Sigmoid colon (tissue), 7 donors: ENCODE measurements around the gene COL15A1. TPM values are rescaled to one million over a fixed set of nuclear protein-coding genes. Genes with fewer than 3 reads are reported as not detected.

Source experiments
- DNase-seq: peaks from one replicate; pipeline ENCODE4 v3.0.0-alpha.2; 2019
- H3K27ac ChIP-seq, 4 donors: fragments of 200-600 bp; sonication (generic); one replicate each; pipeline ENCODE4 v1.5.1; 2016 to 2019; ENCODE audit warnings: mild to moderate bottlenecking in 1 of 4
- H3K27me3 ChIP-seq, 3 donors: fragments of 200-600 bp; sonication (generic); one replicate each; pipeline ENCODE4 v1.5.1; 2019; ENCODE audit warnings: mild to moderate bottlenecking in 1 of 3
- H3K36me3 ChIP-seq, 4 donors: fragments of 200-600 bp; sonication (generic); one replicate each; pipeline ENCODE4 v1.5.1; 2016 to 2019
- H3K4me1 ChIP-seq, 4 donors: fragments of 200-600 bp; sonication (generic); one replicate each; pipeline ENCODE4 v1.5.1; 2017 to 2019
- H3K4me3 ChIP-seq, 4 donors: fragments of 200-600 bp; sonication (generic); one replicate each; pipeline ENCODE4 v1.5.1; 2017 to 2019; ENCODE audit warnings: mild to moderate bottlenecking in 2 of 4, moderate library complexity in 1 of 4
- H3K9me3 ChIP-seq, 4 donors: fragments of 200-600 bp in 3 of 4; sonication (generic) in 3 of 4; one replicate each; pipeline versions ENCODE4 v1.5.1 to v1.6.1; 2013 to 2019
- CTCF ChIP-seq, 4 experiments: fragments of 450-650 bp in 3 of 4; fragments of 200-600 bp in 1 of 4; IDR thresholded peaks; one replicate each; pipeline ENCODE4 v1.5.1; 2016 to 2019; ENCODE audit warnings: antibody characterized with exemption in 4 of 4, mild to moderate bottlenecking in 3 of 4, moderate library complexity in 2 of 4
- EP300 ChIP-seq, 4 donors: sonication (generic); formaldehyde crosslinking; IDR thresholded peaks; one replicate each; pipeline ENCODE4 v1.6.1; 2017; ENCODE audit warnings: antibody characterized with exemption in 4 of 4
- POLR2A ChIP-seq, 2 donors: fragments of 450-650 bp; IDR thresholded peaks; one replicate each; pipeline ENCODE4 v1.6.1; 2016; ENCODE audit warnings: antibody characterized with exemption in 2 of 2, mild to moderate bottlenecking in 2 of 2, moderate library complexity in 2 of 2
- POLR2AphosphoS5 ChIP-seq, 4 donors: sonication (generic); formaldehyde crosslinking; IDR thresholded peaks; one replicate each; pipeline ENCODE4 v1.6.1; 2017; ENCODE audit warnings: antibody characterized with exemption in 4 of 4
- WGBS, 2 donors: extraction: QIAGEN DNeasy Blood & Tissue Kit; methylation state at CpG; one replicate each; pipeline ENCODE4 v1.1.7; 2013; 5-methylcytosine and 5-hydroxymethylcytosine counted together
- intact Hi-C: fragments of 100-400 bp; cut with DNase I; formaldehyde crosslinking; loops from one replicate; pipeline ENCODE4 v1.15.1; 2023
- polyA plus RNA-seq, 3 donors: library from polyadenylated mRNA; stranded (reverse); fragments of 200-250 nt; gene quantifications; one replicate each; pipeline ENCODE4 v1.2.3, GENCODE V29; 2013
- total RNA-seq, 4 donors: library from RNA; depleted of rRNA; stranded (reverse); fragments of >200 nt; gene quantifications; one replicate each; pipeline ENCODE4 v1.1.0, GENCODE V29; 2016
- donor health status: healthy with polysubstance abuse.
- donor health status: Bipolar disorder and iron deficiency.
- donor health status: healthy.

The COL15A1 gene
- total and polyA plus RNA-seq, 7 donors: under 0.01 to 104 (median 21.4) TPM

DNA sequence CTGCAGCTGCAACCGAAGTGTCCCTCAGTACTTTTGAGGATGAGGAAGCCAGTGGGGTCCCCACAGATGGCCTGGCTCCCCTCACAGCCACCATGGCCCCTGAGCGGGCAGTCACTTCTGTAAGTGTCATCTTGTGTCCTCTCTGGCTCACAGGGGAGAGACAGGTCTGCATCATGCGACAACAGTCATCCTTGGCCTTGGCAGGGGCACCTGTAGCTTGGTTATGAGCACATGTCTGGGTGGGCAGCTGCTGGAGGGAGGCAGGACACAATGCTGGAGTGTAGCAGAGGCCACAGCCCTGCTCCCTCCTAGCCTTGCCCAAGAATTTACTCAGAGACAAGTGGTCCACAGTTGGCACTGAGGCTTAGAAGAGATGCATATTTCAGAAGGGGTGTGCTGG, 71.7 kb downstream of the COL15A1 start:
- no peak for DNase-seq
- intact Hi-C loops: no loop called here
- no peak for TF ChIP-seq EP300 (IDR thresholded peaks at IDR 0.05)
- TF ChIP-seq POLR2AphosphoS5 (IDR thresholded peaks at IDR 0.05): no peak
- TF ChIP-seq CTCF (IDR thresholded peaks at IDR 0.05): no peak
- no peak for TF ChIP-seq POLR2A (IDR thresholded peaks at IDR 0.05)
- H3K4me1 ChIP-seq: peaks cover 0 to 14% (median 11%) of the 10 kb centered on the region in 4 donors
- H3K4me3 ChIP-seq: no peak overlapping the region
- 88 to 93% methylated on average over 3 of the region's 3 CpGs for WGBS, 2 donors
- H3K36me3 ChIP-seq: peaks cover 0 to 52% (median 15%) of the 10 kb centered on the region in 4 donors
- H3K27me3 ChIP-seq: no peaks in the 10 kb centered on the region
- H3K9me3 ChIP-seq: no peaks in the 10 kb centered on the region
- peak overlapping the region in 1 of 4 donors; percentile 12 for H3K27ac ChIP-seq

- Histone ChIP-seq H3K36me3 (peaks cover 0 to 52% (median 17%) of the 10 kb centered on the region in 4 donors), H3K4me3 (no peak overlapping the region), H3K27me3 (no peaks in the 10 kb centered on the region), H3K9me3 (no peaks in the 10 kb centered on the region), H3K4me1 (peaks cover 0 to 16% (median 12%) of the 10 kb centered on the region in 4 donors), H3K27ac (peak overlapping the region in 1 of 4 donors; percentile 12)
- DNase-seq: no peak
- WGBS, 2 donors: 71 to 89% methylated on average over 4 of the region's 4 CpGs
- TF ChIP-seq EP300 (IDR thresholded peaks at IDR 0.05): no peak
- TF ChIP-seq CTCF (IDR thresholded peaks at IDR 0.05): no peak
- TF ChIP-seq POLR2AphosphoS5 (IDR thresholded peaks at IDR 0.05): no peak
- no peak for TF ChIP-seq POLR2A (IDR thresholded peaks at IDR 0.05)
- intact Hi-C loops: no loop called here
Observed at GRCh38 chr9:99015890-99016289, 72.2 kb downstream of the COL15A1 start.

GRCh38 chr9:99016681-99017387, 73.1 kb downstream of the COL15A1 start:
- H3K27me3 ChIP-seq: no peaks in the 10 kb centered on the region

GRCh38 chr9:99018653-99019052, 74.9 kb downstream of the COL15A1 start:
- Histone ChIP-seq H3K36me3 (peaks cover 0 to 73% (median 27%) of the 10 kb centered on the region in 4 donors), H3K4me1 (peaks cover 0 to 25% (median 17%) of the 10 kb centered on the region in 4 donors), H3K4me3 (no peak overlapping the region), H3K9me3 (no peaks in the 10 kb centered on the region), H3K27me3 (no peaks in the 10 kb centered on the region), H3K27ac (peak overlapping the region in 3 of 4 donors; percentile 62 to 78 (median 73))
- no peak for TF ChIP-seq EP300 (IDR thresholded peaks at IDR 0.05)
- TF ChIP-seq POLR2A (IDR thresholded peaks at IDR 0.05): no peak
- no peak for TF ChIP-seq CTCF (IDR thresholded peaks at IDR 0.05)
- TF ChIP-seq POLR2AphosphoS5 (IDR thresholded peaks at IDR 0.05): no peak
- intact Hi-C loops: no loop called here
- 85 to 87% methylated on average over 1 of the region's 1 CpG for WGBS, 2 donors
- DNase-seq: no peak

More at GRCh38 chr9:99016681-99017387, 73.1 kb downstream of the COL15A1 start:
- intact Hi-C loops: no loop called here
- peaks cover 0 to 62% (median 19%) of the 10 kb centered on the region in 4 donors for H3K36me3 ChIP-seq
- no peak for DNase-seq
- peak overlapping the region in 1 of 4 donors; percentile 78 for H3K27ac ChIP-seq
- no peaks in the 10 kb centered on the region for H3K9me3 ChIP-seq
- no peak overlapping the region for H3K4me3 ChIP-seq
- peaks cover 0 to 16% (median 12%) of the 10 kb centered on the region in 4 donors for H3K4me1 ChIP-seq
- TF ChIP-seq POLR2AphosphoS5 (IDR thresholded peaks at IDR 0.05) (no peak), CTCF (IDR thresholded peaks at IDR 0.05) (no peak), EP300 (IDR thresholded peaks at IDR 0.05) (no peak), POLR2A (IDR thresholded peaks at IDR 0.05) (no peak)
- 91 to 94% methylated on average over 10 of the region's 10 CpGs for WGBS, 2 donors
